ENCODE results near the gene LRMDA. TPM values are rescaled to one million over a fixed set of nuclear protein-coding genes. Genes with fewer than 3 reads are reported as not detected.

Gene LRMDA
- total RNA-seq, 2 donors from 2014 or later = 12.2 to 25.4 TPM

- ATAC-seq (no peak), DNase-seq (no peak)
- Histone ChIP-seq H3K9me3 (no peaks in the 10 kb centered on the region), H3K27ac (no peak overlapping the region), H3K4me3 (no peak overlapping the region), H3K4me1 (no peaks in the 10 kb centered on the region), H3K36me3 (replicated peaks in 1 of 2; ENCODE audit: insufficient read depth in 1 of 2, low read depth in 2 of 2) (no peaks in the 10 kb centered on the region), H3K27me3 (no peaks in the 10 kb centered on the region)
- TF ChIP-seq POLR2A (IDR thresholded peaks at IDR 0.05) (no peak), CTCF (IDR thresholded peaks at IDR 0.05) (no peak)
- intact Hi-C loops (cut with DNase I) = no loop called here
These were observed 383.6 kb downstream of the LRMDA start for GRCh38 chr10:75815066-75815465.

- 79 to 94% methylated on average over 2 of the region's 2 CpGs for WGBS, 2 donors
- intact Hi-C loops (cut with DNase I) = no loop called here
These were observed 385.8 kb downstream of the LRMDA start for GRCh38 chr10:75817198-75817597.

GRCh38 chr10:75818552-75818951 is 387.1 kb downstream of the LRMDA start:
- Histone ChIP-seq H3K9me3 (no peaks in the 10 kb centered on the region), H3K4me1 (no peaks in the 10 kb centered on the region), H3K27ac (no peak overlapping the region), H3K36me3 (replicated peaks in 1 of 2; ENCODE audit: insufficient read depth in 1 of 2, low read depth in 2 of 2) (no peaks in the 10 kb centered on the region), H3K27me3 (no peaks in the 10 kb centered on the region), H3K4me3 (no peak overlapping the region)
- no peak for DNase-seq
- intact Hi-C loops (cut with DNase I) = no loop called here
- TF ChIP-seq CTCF (IDR thresholded peaks at IDR 0.05) (no peak), POLR2A (IDR thresholded peaks at IDR 0.05) (no peak)
- ATAC-seq = no peak
- 69 to 80% methylated on average over 4 of the region's 4 CpGs for WGBS, 2 donors

More at GRCh38 chr10:75817198-75817597, 385.8 kb downstream of the LRMDA start:
- Histone ChIP-seq H3K9me3 (no peaks in the 10 kb centered on the region), H3K4me3 (no peak overlapping the region), H3K27me3 (no peaks in the 10 kb centered on the region), H3K4me1 (no peaks in the 10 kb centered on the region), H3K36me3 (replicated peaks in 1 of 2; ENCODE audit: insufficient read depth in 1 of 2, low read depth in 2 of 2) (no peaks in the 10 kb centered on the region), H3K27ac (no peak overlapping the region)
- ATAC-seq (no peak), DNase-seq (no peak)
- TF ChIP-seq POLR2A (IDR thresholded peaks at IDR 0.05) (no peak), CTCF (IDR thresholded peaks at IDR 0.05) (no peak)

- H3K9me3 ChIP-seq = no peaks in the 10 kb centered on the region
- ATAC-seq = no peak
- TF ChIP-seq POLR2A (IDR thresholded peaks at IDR 0.05) (no peak), CTCF (IDR thresholded peaks at IDR 0.05) (no peak)
- no peak for DNase-seq
- no peaks in the 10 kb centered on the region for H3K36me3 ChIP-seq (replicated peaks in 1 of 2; ENCODE audit: insufficient read depth in 1 of 2, low read depth in 2 of 2)
- no peaks in the 10 kb centered on the region for H3K27me3 ChIP-seq
- 72 to 89% methylated on average over 5 of the region's 5 CpGs for WGBS, 2 donors
- H3K4me3 ChIP-seq = no peak overlapping the region
- intact Hi-C loops (cut with DNase I) = no loop called here
- no peak overlapping the region for H3K27ac ChIP-seq
- H3K4me1 ChIP-seq = no peaks in the 10 kb centered on the region
These were observed 393.8 kb downstream of the LRMDA start for GRCh38 chr10:75825235-75825634.

GRCh38 chr10:75825661-75826060 is 394.2 kb downstream of the LRMDA start:
- TF ChIP-seq POLR2A (IDR thresholded peaks at IDR 0.05) (no peak), CTCF (IDR thresholded peaks at IDR 0.05) (no peak)
- Histone ChIP-seq H3K27me3 (no peaks in the 10 kb centered on the region), H3K9me3 (no peaks in the 10 kb centered on the region), H3K36me3 (replicated peaks in 1 of 2; ENCODE audit: insufficient read depth in 1 of 2, low read depth in 2 of 2) (no peaks in the 10 kb centered on the region), H3K4me1 (no peaks in the 10 kb centered on the region), H3K27ac (no peak overlapping the region), H3K4me3 (no peak overlapping the region)
- ATAC-seq = no peak
- DNase-seq = no peak
- whole genome bisulfite sequencing, 2 donors = 77 to 85% methylated on average over 5 of the region's 5 CpGs
- intact Hi-C loops (cut with DNase I) = no loop called here

Measured in body of pancreas (tissue), 4 donors.